HTR-8/SVneo (cell line): ENCODE results near the gene SCN3A.

Source experiments
- DNase-seq: peaks from one replicate; pipeline ENCODE4 v3.0.0; 2011; ENCODE audit warnings: low spot score, mixed read lengths; ENCODE audit not compliant: insufficient read length
- FAIRE-seq: peaks from 2 replicates; lab custom pipeline; 2011; peaks lifted over from hg19 to GRCh38; lab: Jason Lieb, UNC

Gene SCN3A

GRCh38 chr2:165203689-165204559 lies at the start of gene SCN3A:
SCN3A (minus strand) TSS chr2:165204050; CDS start chr2:165176394, 27,656 bp downstream.
- DNase-seq (peak; percentile 4), FAIRE-seq (no peak)

GRCh38 chr2:165253178-165253577 lies 49.3 kb upstream of the SCN3A start:
- FAIRE-seq (no peak), DNase-seq (no peak)

GRCh38 chr2:165251366-165251765 lies 47.5 kb upstream of the SCN3A start:
- no peak for FAIRE-seq
- DNase-seq = no peak

DNA sequence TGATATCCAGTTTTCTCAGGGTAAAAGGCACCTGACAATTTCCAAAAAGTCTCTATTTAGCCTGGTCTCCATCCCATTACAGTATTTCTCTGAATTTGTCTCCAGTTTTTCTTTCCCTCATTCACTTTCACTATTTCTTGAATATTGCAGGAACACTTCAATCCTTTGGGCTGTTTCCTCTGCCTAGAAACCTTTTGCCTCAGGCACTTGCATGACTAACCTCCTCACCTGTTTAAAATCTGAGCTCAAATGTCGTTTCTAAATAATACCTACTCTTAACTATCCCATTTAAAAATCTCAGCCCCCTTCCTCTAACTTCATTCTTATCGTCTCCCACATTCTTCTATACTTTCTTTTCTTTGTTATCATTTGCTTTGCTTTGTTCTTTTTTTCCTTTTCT lies 44.4 kb upstream of the SCN3A start:
- FAIRE-seq = no peak
- DNase-seq = no peak

DNA sequence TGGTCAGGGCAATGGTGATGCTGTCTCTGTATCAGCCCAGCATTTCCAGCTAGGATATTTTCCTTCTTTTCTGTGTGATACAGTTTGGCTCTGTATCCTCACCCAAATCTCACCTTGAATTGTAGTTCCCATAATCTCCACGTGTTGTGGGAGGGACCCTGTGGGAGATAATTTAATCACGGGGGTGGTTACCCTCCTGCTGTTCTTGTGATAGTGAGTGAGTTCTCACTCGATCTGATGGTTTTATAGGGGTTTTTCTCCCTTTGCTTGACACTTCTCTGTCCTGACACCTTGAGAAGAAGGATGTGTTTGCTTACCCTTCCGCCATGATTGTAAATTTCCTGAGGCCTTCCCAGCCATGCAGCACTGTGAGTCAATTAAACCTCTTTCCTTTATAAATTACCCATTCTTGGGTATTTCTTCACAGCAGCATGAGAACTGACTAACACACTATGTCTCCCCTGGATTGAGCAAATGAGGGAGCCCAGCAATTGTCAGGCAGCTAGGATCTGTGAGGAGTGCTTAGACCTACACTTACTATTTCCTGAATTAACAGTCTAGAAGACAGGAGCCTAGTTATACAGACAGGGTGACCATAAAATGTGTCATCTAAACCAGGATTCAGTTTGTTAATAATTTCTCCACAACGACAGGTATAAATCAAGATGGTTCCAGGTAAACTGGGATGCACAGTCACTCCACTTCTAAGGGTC lies 41.4 kb upstream of the SCN3A start:
- FAIRE-seq (no peak), DNase-seq (no peak)

GRCh38 chr2:165240916-165241315 lies 37.1 kb upstream of the SCN3A start:
- no peak for DNase-seq
- no peak for FAIRE-seq

- no peak for DNase-seq
Observed at GRCh38 chr2:165239856-165240515, 36.1 kb upstream of the SCN3A start.

GRCh38 chr2:165239230-165239629 lies 35.4 kb upstream of the SCN3A start, which contains the start of gene SCN2A:
SCN2A (plus strand) TSS chr2:165239414; CDS start chr2:165295824, 56,410 bp downstream.
- peak; percentile 2 for DNase-seq
- no peak for FAIRE-seq

More at GRCh38 chr2:165239856-165240515, 36.1 kb upstream of the SCN3A start:
- no peak for FAIRE-seq

DNA sequence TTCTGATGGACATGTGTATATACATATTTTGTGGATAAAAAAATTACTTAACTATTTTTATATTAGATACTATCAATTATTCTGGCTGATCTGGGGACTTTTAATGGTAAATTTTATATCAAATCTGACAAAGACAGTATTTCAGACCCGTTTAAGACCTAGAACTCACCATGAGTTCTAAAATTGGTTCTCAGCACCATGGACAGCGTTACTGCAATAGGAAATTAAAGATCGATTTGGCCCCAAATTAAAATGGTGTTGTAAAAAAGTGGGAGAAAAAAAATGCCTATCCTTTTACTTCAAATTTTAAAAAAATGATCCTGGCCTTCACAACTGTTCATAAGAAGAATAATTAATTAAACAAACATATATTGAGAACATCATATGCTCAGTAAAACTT lies 34.4 kb upstream of the SCN3A start:
- DNase-seq (no peak), FAIRE-seq (no peak)

DNA sequence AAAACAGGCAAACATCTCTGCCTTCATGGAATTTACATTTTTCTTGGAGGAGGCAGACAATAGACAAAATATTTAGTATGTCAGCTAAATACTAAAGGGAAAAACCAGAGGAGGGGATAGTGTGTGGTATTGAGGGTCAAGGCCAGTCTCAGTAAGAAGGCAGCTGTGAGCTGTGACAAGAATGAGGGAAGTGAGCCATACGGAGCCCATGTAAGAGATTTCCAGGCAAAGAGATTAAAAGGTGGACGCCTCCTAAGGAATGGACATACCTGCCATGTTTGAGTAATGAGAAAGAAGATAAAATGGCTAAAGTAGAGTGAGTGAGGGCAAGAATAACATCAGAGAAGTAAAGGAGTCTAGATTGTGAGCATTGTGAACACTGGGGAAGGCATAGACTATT lies 33.2 kb upstream of the SCN3A start:
- no peak for DNase-seq
- no peak for FAIRE-seq

- FAIRE-seq = no peak
- no peak for DNase-seq
Observed at GRCh38 chr2:165227571-165227970, 23.7 kb upstream of the SCN3A start.

GRCh38 chr2:165224941-165225340 lies 21.1 kb upstream of the SCN3A start:
- FAIRE-seq (no peak), DNase-seq (no peak)

DNA sequence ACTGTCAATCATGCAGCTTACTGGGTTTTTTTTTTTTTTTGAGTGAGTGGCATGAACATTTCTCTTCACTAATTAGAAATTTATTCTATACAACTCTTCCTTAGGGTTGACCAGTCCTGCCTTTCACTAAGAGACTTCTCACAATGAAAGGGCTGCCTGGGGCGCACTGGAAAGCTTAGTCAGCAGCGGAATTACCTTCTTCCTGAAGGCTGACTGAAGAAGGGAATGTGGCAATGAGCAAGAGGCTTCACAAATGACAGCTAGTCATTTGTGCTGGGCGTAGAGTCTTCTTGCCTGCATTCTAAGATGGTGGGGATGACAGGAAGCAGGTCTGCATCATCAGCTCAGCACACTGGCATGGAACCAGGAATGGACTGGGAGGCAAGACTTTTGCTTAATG lies 15.6 kb upstream of the SCN3A start:
- FAIRE-seq = no peak
- DNase-seq = no peak

DNA sequence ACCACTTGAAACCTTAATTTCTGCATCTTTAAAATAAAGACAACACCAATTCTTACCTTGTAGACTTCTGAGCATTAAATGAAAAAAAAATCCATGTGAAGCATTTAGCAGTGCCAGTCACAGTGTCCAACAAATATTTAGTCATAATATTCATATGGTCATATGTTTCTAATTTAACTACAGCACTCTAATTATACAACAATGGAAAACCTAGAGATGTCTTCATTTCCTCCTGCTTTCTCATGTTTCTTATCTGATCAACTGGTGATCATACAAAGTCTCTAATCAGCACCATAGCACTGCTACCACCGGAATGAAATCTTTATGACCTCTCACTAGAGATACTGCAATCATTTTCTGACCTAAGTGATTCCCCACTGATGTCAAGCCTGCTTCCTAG lies 10.2 kb upstream of the SCN3A start:
- FAIRE-seq (no peak), DNase-seq (no peak)

DNA sequence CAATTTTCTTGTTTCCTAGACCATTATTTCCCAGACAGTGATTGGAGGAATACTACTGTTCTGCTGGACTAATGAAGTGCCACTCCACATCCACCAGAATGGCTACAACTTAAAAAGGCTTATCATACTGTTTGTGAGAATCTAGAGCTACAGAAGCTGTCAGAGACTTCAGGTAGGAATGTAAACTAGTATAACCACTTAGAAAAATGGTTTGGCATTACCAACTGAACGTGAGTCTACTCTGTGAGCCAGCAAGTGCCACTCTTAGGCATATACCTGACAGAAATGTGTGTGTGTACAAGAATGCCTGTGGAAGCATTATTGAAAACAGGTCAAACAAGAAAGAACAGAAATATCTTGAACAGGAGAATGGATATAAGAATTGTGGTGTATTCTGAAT lies 4.2 kb upstream of the SCN3A start:
- DNase-seq = no peak
- FAIRE-seq = no peak

- FAIRE-seq (no peak), DNase-seq (no peak)
Observed at GRCh38 chr2:165205865-165206264, 2.0 kb upstream of the SCN3A start.

DNA sequence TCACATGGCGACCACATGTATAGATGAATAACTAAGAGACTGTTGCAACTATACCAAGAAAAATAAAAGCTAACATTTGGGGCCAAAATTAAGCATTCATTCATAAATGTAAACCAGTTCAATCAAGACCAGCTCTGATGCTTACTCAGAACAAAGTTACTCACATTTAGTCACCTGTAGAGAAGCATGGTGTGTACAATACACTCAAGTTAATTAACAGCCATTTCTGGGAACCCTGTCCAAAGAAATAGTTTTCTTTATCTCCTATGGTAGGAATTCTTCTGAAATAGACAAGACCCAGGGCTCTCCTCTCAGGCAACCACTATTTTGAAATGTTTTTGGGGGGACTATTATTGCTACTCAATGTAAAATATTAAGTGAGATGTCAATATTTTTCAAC lies 1.6 kb downstream of the SCN3A start:
- DNase-seq (no peak), FAIRE-seq (no peak)

DNA sequence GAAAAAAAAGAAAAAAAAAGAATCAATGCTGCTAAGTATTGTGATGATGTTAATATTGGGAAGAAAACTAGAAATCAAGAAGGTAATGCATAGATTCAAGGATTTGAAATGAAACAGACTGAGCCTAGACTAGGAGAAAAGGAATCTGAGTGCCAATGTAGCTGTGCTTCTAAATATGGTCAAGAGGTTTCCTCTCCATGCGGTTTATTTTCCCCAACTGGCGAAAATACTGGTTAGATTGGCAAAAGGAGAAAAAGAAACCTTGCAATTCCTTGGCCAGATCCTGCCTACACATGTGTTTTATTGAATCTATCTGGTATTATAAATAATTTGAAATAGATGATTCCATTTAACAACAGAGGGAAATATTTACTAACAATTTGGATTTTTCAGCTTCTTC lies 5.7 kb downstream of the SCN3A start:
- DNase-seq (no peak), FAIRE-seq (no peak)

DNA sequence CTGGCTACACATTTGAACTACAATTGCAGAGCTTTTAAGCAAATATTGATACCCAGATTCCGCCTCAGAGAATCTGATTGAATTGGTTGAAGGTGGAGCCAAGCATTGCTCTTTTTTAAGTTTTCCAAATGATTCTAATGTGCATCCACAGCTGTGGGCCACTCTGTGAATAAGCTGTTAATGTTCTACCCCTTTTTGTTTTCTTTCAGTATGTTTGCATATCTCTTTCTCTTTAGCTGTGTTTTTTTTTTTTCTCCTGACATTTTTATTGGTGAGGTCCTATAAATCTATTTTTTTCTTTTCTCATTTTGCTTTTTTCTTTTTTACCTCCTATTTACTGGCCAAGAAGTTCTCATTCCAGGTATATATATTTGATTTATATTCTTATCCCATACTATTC lies 6.5 kb downstream of the SCN3A start:
- FAIRE-seq (no peak), DNase-seq (no peak)

DNA sequence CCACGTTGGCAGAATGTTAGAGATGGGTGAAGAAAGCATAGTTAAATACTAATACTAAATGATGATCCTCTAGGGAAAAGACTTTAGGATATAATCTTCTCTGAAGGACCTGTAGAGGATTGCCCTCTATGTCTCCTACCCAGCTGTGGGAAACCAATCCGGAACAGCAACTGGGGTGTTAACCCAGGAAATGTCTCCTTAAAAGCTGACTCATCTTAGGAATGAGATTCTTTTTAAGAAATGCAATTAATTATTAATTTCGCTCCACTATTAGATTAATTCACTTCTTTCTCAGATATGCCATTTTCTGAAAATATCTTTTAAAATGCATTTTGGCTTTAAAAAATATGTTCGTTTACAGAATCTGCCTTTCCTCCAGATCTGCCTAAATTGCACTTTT lies 7.4 kb downstream of the SCN3A start:
- no peak for DNase-seq
- FAIRE-seq = no peak
